Measurements from ENCODE around the gene CEBPA. TPM values are rescaled to one million over a fixed set of nuclear protein-coding genes. Genes with fewer than 3 reads are reported as not detected.

CEBPA gene
- total RNA-seq, 1 donor from 2014 or later = 0.99 TPM

DNA sequence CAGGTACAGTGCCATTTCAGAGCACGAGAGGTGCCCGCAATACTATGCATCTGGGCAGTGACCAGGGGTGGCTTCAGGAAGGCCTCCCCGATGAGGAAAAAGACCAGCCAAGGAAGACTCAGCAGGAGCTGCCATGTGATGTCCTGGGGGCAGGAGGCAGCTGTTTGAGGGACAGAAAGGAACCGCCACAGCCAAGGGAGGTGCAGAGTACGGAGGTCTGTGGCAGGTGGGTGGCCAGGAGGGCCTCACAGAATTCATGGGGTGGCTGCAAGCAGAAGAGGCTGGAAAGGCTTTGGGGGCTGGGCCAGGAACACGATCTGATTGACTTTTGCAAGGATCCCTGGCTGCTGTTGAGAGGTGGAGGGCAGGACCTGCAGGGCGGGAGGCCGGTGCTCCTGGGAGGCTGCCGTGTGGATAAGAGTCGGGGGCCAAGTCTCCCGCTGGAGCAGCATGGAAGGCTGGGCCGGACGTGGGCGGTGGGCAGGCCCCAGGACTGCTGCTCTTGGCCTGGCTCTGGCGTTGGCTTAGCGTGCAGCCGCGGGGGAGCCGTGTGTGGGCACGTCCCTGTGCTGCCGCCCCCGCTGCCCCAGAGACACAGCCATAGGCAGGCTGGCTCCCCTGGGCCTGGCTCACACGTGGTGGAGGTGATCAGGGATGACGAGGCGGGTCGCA is 29.1 kb downstream of the CEBPA start:
- no peak for DNase-seq (ENCODE audit: low read depth)

GRCh38 chr19:33271246-33272021 is 30.9 kb downstream of the CEBPA start:
- no peak for DNase-seq (ENCODE audit: low read depth)

DNA sequence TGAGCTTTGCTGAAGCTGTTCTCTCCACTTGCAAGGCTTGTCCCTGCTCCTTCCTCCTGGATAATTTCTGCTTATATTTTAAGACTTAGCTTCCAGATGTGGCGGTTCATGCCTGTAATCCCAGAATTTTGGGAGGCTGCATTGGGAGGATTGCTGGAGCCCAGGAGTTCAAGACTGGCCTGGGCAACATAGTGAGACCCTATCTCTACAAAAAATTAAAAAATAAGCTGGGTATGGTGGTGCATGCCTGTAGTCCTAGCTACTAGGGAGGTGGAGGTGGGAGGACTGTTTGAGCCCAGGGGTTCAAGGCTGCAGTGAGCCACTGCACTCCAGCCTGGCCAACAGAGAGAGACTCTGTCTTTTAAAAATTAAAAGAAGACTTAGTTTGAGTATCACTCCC is 31.6 kb downstream of the CEBPA start:
- DNase-seq (ENCODE audit: low read depth) = no peak

DNA sequence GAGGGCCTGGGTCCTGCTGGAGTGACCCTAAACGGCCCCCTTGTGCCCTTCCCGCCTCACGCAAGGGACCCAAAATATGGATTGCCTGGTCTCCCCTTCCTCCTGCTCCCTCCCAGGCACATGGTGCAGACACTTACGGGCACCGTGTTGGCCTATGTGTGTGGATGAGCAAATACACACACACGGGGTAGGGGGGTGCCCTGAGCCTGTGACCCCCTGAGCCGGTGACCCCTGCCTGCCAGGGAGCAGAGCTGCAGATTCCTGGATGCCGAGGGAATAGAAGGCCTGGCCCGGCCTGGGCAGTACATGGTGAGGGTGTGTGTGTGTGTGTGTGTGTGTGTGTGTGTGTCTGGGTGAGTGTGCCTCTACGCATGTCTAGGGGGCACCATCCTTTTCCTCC is 33.3 kb downstream of the CEBPA start:
- DNase-seq (ENCODE audit: low read depth) = no peak

- DNase-seq (ENCODE audit: low read depth) = no peak
Measured at GRCh38 chr19:33268162-33268991, 34.0 kb downstream of the CEBPA start.

DNA sequence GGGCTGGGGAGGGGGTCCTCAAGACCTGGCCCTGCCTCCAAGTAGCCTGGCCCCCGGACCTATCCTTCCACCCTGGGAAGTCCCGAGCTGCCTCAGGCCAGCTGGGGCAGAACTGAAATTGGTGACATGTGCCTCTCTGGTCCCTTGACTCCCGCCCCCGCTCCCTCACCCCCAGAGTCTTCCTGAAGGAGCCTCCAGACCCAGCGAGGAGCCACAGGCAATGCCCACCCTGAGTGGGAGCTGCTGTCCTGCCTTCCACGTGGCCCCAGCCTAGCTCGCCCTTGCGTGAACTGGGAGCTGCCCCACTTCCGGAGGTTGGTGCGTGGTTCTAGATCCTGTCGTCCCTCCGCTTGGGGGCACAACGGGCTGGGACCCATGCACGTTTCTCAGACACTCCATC is 34.6 kb downstream of the CEBPA start:
- DNase-seq (ENCODE audit: low read depth) = no peak

DNA sequence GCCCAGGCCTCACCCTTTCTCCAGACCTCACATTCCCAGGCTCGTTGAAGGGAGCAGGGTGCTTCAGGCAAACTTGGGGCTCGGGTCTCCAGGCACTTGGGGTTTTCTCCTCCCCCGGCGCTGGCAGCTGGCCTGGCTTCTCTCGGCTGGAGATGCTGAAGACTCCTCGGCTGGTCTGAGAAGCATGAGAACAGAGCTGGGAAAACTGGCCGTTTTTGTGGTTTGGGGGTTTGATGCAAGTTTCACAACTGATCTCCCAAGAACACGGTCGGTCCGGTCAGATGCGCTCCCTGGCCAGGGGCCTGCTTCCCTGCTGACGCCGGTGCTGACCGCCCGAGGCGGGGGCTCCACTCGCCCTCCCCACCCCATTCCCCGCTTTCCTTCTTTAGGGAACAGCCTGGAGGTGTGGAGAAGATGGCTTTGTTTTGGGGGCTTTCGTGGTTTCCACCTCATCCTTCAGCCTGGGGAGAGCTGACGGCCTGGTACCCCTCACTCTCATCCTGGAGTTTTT is 35.3 kb downstream of the CEBPA start:
- DNase-seq (ENCODE audit: low read depth) = no peak

DNA sequence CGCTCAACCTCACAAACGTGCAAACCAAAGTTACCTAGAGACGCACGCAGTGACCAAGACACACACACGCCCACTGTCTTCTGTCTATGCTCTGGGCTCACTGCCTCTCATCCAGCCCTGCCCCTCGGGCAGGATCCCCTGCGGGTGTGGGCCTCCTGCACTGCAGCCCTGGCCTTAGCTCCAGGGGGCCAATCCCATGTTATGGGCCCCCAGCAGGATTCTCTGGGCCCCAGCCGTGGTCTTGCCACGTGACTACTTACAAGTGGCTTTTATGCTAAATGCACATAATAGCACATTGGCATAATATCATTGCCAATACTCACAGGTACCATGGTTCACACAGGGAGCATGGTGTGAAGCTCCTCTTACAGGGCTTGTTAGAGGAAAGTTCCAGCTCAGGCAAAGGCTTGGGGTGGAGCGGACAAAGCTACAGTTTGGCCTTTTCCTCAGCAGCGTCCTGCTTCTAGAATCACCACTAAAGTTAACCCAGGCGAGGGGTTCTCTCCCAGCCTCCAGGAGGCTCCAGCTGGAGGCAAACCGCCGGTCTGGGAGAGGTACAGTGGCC is 37.4 kb downstream of the CEBPA start:
- no peak for DNase-seq (ENCODE audit: low read depth)

GRCh38 chr19:33263325-33264023 is 38.9 kb downstream of the CEBPA start:
- DNase-seq (ENCODE audit: low read depth) = no peak

- no peak for DNase-seq (ENCODE audit: low read depth)
Measured at GRCh38 chr19:33261511-33262189, 40.7 kb downstream of the CEBPA start.

DNA sequence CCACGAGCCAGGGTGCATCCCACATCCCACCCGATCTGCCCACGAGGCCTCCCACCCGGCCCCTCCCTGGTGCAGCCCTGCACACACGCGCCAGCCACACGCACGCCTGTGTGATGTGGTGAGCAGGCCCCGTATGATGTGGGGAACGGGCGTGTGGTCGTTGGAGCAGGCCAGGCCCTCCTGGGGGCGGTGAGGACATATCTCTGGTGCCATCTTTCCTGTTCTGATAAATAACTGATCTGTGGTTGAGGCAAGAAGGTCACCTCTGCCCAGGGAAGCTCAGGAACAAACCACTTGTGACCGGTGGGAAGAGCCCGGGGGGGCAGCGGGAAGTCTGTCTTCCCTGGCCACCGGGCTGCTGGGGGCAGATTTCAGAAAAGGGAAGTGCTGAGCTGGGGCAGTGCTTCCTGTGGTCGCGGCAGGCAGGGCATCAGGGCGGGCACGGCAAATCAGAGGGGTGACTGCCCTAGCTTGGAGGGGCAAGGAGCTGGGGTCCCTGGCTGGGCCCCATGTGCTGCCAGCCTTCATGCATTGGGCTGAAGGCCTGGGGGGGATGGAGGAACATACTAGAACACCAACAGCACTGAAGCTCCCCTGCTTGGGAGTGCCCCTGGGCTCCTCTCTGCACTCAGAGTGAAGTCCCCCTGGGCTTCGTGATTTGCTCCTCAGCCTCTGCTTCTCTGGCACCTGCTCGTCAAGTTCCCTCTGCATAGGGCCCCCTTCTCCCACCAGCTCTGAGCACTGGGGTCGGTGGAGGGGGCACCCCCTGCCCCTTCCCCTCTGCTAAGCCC is 41.5 kb downstream of the CEBPA start:
- no peak for DNase-seq (ENCODE audit: low read depth)

DNA sequence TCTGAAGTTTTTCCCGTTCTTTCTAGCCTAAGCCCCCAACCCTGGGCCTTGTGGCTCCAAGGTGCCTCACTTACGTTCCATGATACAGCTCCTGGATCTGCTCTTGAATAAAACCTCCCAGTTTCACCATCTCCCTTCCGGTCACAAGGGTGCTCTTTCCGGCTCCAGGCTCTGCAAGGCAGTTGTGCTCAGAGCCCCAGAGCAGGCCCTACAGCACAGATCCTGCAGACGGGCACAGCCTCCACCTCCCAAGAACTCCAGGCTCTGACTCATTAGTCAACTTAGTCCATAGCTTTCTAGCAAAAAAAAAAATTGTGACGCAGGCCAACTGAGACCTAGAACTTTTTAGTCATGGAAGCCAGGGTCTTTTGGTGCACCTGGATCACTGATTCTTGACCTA is 42.8 kb downstream of the CEBPA start:
- no peak for DNase-seq (ENCODE audit: low read depth)

- no peak for DNase-seq (ENCODE audit: low read depth)
Measured at GRCh38 chr19:33257828-33258227, 44.5 kb downstream of the CEBPA start.

GRCh38 chr19:33256261-33256660 is 46.1 kb downstream of the CEBPA start:
- no peak for DNase-seq (ENCODE audit: low read depth)

- DNase-seq (ENCODE audit: low read depth) = no peak
Measured at GRCh38 chr19:33255781-33256180, 46.6 kb downstream of the CEBPA start.

GRCh38 chr19:33254245-33254824 is 48.0 kb downstream of the CEBPA start:
- no peak for DNase-seq (ENCODE audit: low read depth)

DNA sequence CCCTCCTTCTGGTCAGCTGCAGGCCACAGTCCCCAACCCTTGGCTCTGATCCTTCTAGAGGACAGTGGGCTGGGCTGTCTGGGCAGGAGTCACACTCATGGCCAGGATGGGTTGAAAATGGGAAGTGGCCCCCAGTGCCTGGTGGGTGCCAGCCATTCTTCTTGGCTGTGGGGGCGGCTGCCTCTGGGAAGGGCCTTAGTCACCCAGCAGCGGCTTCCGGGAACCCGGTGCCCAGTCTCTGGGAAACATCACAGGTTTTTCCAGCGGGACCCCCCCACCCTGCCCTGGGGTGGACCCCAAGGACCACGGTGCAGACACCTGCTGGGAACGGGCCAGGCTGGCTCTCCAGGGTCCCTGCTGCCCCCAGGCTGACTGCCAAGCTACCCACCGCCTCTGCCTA is 49.4 kb downstream of the CEBPA start:
- no peak for DNase-seq (ENCODE audit: low read depth)

DNA sequence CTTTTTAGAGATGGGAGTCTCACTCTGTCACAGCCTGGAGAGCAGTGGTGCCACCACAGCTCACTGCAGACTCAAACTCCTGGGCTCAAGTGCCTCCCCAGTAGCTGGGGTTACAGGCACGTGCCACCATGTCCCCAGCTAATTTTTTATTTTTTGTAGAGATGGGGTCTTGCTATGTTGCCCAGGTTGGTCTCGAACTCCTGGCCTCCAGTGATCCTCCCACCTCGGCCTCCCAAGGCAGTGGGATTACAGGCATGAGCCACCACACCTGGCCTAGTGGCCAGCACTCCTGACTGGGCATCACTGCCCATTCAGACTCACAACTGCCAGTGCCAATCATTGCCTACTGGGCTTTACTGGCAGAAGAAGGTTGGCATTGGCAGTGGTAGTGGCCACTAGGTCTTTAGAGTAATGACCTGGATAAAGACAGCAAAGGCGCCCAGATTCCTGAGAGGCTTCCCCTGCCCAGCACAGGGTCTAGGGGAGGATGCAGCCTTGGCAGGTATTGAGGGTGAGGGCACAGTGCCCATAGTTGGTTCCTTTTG is 49.8 kb downstream of the CEBPA start:
- no peak for DNase-seq (ENCODE audit: low read depth)

GRCh38 chr19:33251526-33252090 is 50.7 kb downstream of the CEBPA start:
- DNase-seq (ENCODE audit: low read depth) = no peak
